K562 (cell line): ENCODE data around the gene ZDHHC11B. TPM values are rescaled to one million over a fixed set of nuclear protein-coding genes. Genes with fewer than 3 reads are reported as not detected.
A peak's percentile ranks its signal among the peaks of the same experiment; 100 is the strongest.

Experiments used
- CBFB ChIP-seq: sonication (generic); formaldehyde crosslinking; IDR thresholded peaks from 2 replicates; pipeline ENCODE4 v1.4.0; 2020; ENCODE audit warnings: mild to moderate bottlenecking, missing genetic modification reagents
- DNMT1 ChIP-seq: fragments of 450-650 bp; IDR thresholded peaks from 2 replicates; pipeline ENCODE4 v1.6.1; 2016; ENCODE audit warnings: antibody characterized with exemption, mild to moderate bottlenecking
- KAT8 ChIP-seq: fragments of 450-650 bp; IDR thresholded peaks from 2 replicates; pipeline ENCODE4 v1.6.1; 2016; ENCODE audit warnings: low read depth, mild to moderate bottlenecking
- KDM5B ChIP-seq: fragments of 200-600 bp; sonication (generic); IDR thresholded peaks from 2 replicates; pipeline ENCODE4 v1.6.1; 2012; ENCODE audit warnings: low read depth, mild to moderate bottlenecking, moderate library complexity, low read length, control low read depth, inconsistent platforms; ENCODE audit not compliant: insufficient replicate concordance
- NCOA4 ChIP-seq: fragments of 450-650 bp; IDR thresholded peaks from 2 replicates; pipeline ENCODE4 v1.6.1; 2018; ENCODE audit warnings: mild to moderate bottlenecking; ENCODE audit not compliant: partially characterized antibody
- OTX1 ChIP-seq: fragments of 450-650 bp; formaldehyde crosslinking; IDR thresholded peaks from 2 replicates; pipeline ENCODE4 v1.4.0; 2022; ENCODE audit warnings: mild to moderate bottlenecking
- POLR2A ChIP-seq: fragments of 450-650 bp; conservative IDR thresholded peaks from 2 replicates; pipeline ENCODE4 v1.6.1; 2016
- PRMT5 ChIP-seq: sonication (generic); formaldehyde crosslinking; IDR thresholded peaks from 2 replicates; pipeline ENCODE4 v1.5.0; 2020; ENCODE audit warnings: missing genetic modification reagents
- PYGO2 ChIP-seq: fragments of 450-650 bp; IDR thresholded peaks from 2 replicates; pipeline ENCODE4 v1.6.1; 2016; ENCODE audit warnings: mild to moderate bottlenecking, missing genetic modification characterization, moderate library complexity, missing compliant biosample characterization
- SMAD1 ChIP-seq: fragments of 150-350 bp; IDR thresholded peaks from 2 replicates; pipeline ENCODE4 v1.6.1; 2014; ENCODE audit warnings: low read length, low read depth; ENCODE audit not compliant: partially characterized antibody
- SMAD4 ChIP-seq: fragments of 250-450 bp; sonication (Bioruptor Pico); conservative IDR thresholded peaks from 2 replicates; pipeline ENCODE4 v1.8.0; 2021; ENCODE audit warnings: inconsistent platforms, mild to moderate bottlenecking, moderate library complexity
- ZC3H4 ChIP-seq: sonication (generic); formaldehyde crosslinking; IDR thresholded peaks from 2 replicates; pipeline ENCODE4 v1.9.0; 2021; ENCODE audit warnings: missing genetic modification reagents, borderline replicate concordance
- ZHX1 ChIP-seq: fragments of 150-350 bp; conservative IDR thresholded peaks from 2 replicates; pipeline ENCODE4 v1.6.1; 2014; ENCODE audit warnings: low read length
- ZNF395 ChIP-seq: fragments of 200-800 bp; sonication (Bioruptor generic); IDR thresholded peaks from 2 replicates; pipeline ENCODE4 v1.6.1; 2017; ENCODE audit warnings: missing genetic modification characterization, missing compliant biosample characterization
- ZNF507 ChIP-seq: conservative IDR thresholded peaks from 2 replicates; pipeline ENCODE4 v1.6.1; 2017; ENCODE audit warnings: missing genetic modification characterization, missing compliant biosample characterization
- polyA plus RNA-seq, 8 experiments: library from polyadenylated mRNA; depleted of rRNA in 4 of 8; stranded (reverse) in 5 of 8; unstranded in 3 of 8; fragments of >200 nt; fragmentation: Nextera tagmentation in 2 of 8; fragmentation: Illumina TruSeq in 1 of 8; extraction: Ambion mirVana in 2 of 8; extraction: Trizol in 1 of 8; gene quantifications; 2 replicates each; pipeline versions ENCODE4 v1.2.1 to v1.2.3, GENCODE V29; 2011 to 2014; ENCODE audit warnings: inconsistent platforms in 1 of 8, missing spikeins in 1 of 8
- total RNA-seq, 7 experiments: library from RNA; depleted of rRNA in 6 of 7; stranded (reverse); fragments of >200 nt in 6 of 7; fragmentation: Illumina TruSeq in 2 of 7; extraction: Trizol in 2 of 7; gene quantifications; 2 replicates each; pipeline versions ENCODE4 v1.2.1 to v1.2.3, GENCODE V29; 2011 to 2021; ENCODE audit warnings: low replicate concordance in 1 of 7
- TF ChIP-seq, protein P1 (sequence below): IDR thresholded peaks from 2 replicates; pipeline ENCODE4 v1.6.1; 2011; ENCODE audit warnings: borderline replicate concordance, low read depth, mild to moderate bottlenecking, moderate library complexity, low read length; ENCODE audit not compliant: insufficient read depth, poor library complexity, severe bottlenecking
- TF ChIP-seq, protein P2 (sequence below): fragments of 250-450 bp; sonication (Bioruptor Pico); IDR thresholded peaks from 2 replicates; pipeline ENCODE4 v1.8.0; 2022; ENCODE audit warnings: moderate library complexity, mild to moderate bottlenecking, inconsistent platforms
- TF ChIP-seq, protein P3 (sequence below): sonication (generic); formaldehyde crosslinking; IDR thresholded peaks from 2 replicates; pipeline ENCODE4 v1.8.1; 2023; ENCODE audit warnings: mild to moderate bottlenecking, missing genetic modification reagents

Gene ZDHHC11B
- total and polyA plus RNA-seq, 9 of the 15 experiments (the other 6 are each of a cell fraction or from before 2014, with no cell fraction given) = 0.03 to 0.23 (median 0.15) TPM; not detected in 3

- TF ChIP-seq NCOA4 = no peak
- TF ChIP-seq OTX1 (CRISPR knock-in tag) = no peak
- TF ChIP-seq, protein P1, sequence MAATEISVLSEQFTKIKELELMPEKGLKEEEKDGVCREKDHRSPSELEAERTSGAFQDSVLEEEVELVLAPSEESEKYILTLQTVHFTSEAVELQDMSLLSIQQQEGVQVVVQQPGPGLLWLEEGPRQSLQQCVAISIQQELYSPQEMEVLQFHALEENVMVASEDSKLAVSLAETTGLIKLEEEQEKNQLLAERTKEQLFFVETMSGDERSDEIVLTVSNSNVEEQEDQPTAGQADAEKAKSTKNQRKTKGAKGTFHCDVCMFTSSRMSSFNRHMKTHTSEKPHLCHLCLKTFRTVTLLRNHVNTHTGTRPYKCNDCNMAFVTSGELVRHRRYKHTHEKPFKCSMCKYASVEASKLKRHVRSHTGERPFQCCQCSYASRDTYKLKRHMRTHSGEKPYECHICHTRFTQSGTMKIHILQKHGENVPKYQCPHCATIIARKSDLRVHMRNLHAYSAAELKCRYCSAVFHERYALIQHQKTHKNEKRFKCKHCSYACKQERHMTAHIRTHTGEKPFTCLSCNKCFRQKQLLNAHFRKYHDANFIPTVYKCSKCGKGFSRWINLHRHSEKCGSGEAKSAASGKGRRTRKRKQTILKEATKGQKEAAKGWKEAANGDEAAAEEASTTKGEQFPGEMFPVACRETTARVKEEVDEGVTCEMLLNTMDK = no peak
- no peak for TF ChIP-seq KAT8
- no peak for TF ChIP-seq DNMT1
- peak; percentile 55 for TF ChIP-seq POLR2A
- peak; percentile 33 for TF ChIP-seq KDM5B
- TF ChIP-seq ZNF507 (tag) = no peak
- TF ChIP-seq, protein P2, sequence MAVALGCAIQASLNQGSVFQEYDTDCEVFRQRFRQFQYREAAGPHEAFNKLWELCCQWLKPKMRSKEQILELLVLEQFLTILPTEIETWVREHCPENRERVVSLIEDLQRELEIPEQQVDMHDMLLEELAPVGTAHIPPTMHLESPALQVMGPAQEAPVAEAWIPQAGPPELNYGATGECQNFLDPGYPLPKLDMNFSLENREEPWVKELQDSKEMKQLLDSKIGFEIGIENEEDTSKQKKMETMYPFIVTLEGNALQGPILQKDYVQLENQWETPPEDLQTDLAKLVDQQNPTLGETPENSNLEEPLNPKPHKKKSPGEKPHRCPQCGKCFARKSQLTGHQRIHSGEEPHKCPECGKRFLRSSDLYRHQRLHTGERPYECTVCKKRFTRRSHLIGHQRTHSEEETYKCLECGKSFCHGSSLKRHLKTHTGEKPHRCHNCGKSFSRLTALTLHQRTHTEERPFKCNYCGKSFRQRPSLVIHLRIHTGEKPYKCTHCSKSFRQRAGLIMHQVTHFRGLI (CRISPR knock-in tag) = no peak
- no peak for TF ChIP-seq PYGO2 (tag)
- peak; percentile 35; the same call in 1 of the 2 replicates for TF ChIP-seq CBFB (CRISPR knock-in tag)
- no peak for TF ChIP-seq SMAD1
- no peak for TF ChIP-seq PRMT5 (CRISPR knock-in tag)
- TF ChIP-seq, protein P3, sequence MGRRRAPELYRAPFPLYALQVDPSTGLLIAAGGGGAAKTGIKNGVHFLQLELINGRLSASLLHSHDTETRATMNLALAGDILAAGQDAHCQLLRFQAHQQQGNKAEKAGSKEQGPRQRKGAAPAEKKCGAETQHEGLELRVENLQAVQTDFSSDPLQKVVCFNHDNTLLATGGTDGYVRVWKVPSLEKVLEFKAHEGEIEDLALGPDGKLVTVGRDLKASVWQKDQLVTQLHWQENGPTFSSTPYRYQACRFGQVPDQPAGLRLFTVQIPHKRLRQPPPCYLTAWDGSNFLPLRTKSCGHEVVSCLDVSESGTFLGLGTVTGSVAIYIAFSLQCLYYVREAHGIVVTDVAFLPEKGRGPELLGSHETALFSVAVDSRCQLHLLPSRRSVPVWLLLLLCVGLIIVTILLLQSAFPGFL (CRISPR knock-in tag) = no peak
- no peak for TF ChIP-seq ZHX1
- TF ChIP-seq ZNF395 = no peak
- 0 out of 2 replicates have a peak, but pooled peaks have one; percentile 20 for TF ChIP-seq SMAD4 (CRISPR knock-in tag)
- TF ChIP-seq ZC3H4 (CRISPR knock-in tag) = no peak
Observed at GRCh38 chr5:671459-672328, 112.8 kb downstream of the ZDHHC11B start (continued).
